Endothelial cell of umbilical vein (primary cell): Measurements from ENCODE around the gene MYO18A. TPM values are rescaled to one million over a fixed set of nuclear protein-coding genes. Genes with fewer than 3 reads are reported as not detected.

Experiments
- BruUV-seq: library from RNA; stranded (reverse); fragments of 400-500 nt; replicated peaks from 2 replicates; lab custom pipeline; 2021; lab: Mats Ljungman, UMichigan
- CTCF ChIA-PET: fragments of 300-600, 350-600 bp; sonication (Branson Sonifier 250); formaldehyde crosslinking; loops from one replicate; lab custom pipeline; 2021; ENCODE audit warnings: antibody characterized with exemption, inconsistent platforms; lab: Charles Lee
- POLR2A ChIA-PET: fragments of 300-600, 350-600 bp; sonication (Branson Sonifier 250); formaldehyde crosslinking; loops from one replicate; lab custom pipeline; 2021; ENCODE audit warnings: antibody characterized with exemption, inconsistent platforms; lab: Charles Lee
- DNase-seq: peaks from one replicate; pipeline ENCODE4 v3.0.0-alpha.2; 2011; ENCODE audit warnings: low read depth, low spot score
- FAIRE-seq: peaks from 2 replicates; lab custom pipeline; 2011; peaks lifted over from hg19 to GRCh38; lab: Jason Lieb, UNC
- H2AFZ ChIP-seq: 2 replicates; pipeline ENCODE4 v1.6.0; 2012; ENCODE audit warnings: low read depth, low read length, control low read depth, inconsistent platforms
- H3K27ac ChIP-seq: 2 replicates; pipeline ENCODE4 v1.5.1; 2011; ENCODE audit warnings: low read depth, mild to moderate bottlenecking, control low read depth, low read length, moderate library complexity; ENCODE audit not compliant: insufficient read depth
- H3K27me3 ChIP-seq, 2 experiments: 2 replicates each; pipeline versions ENCODE4 v1.6.0 to v1.6.1; 2011; ENCODE audit warnings: low read length in 2 of 2, mixed read lengths in 1 of 2; ENCODE audit not compliant: control insufficient read depth in 2 of 2, insufficient read depth in 2 of 2
- H3K36me3 ChIP-seq, 2 experiments: 2 replicates in 1 of 2; 3 replicates in 1 of 2; pipeline ENCODE4 v1.5.1; 2011; ENCODE audit warnings: low read length in 2 of 2, mild to moderate bottlenecking in 1 of 2, moderate library complexity in 1 of 2; ENCODE audit not compliant: control insufficient read depth in 2 of 2, insufficient read depth in 2 of 2; ENCODE audit errors: extremely low read depth in 1 of 2
- H3K4me1 ChIP-seq: 3 replicates; pipeline ENCODE4 v1.5.1; 2011; ENCODE audit warnings: mild to moderate bottlenecking, low read length; ENCODE audit not compliant: control insufficient read depth, insufficient read depth; ENCODE audit errors: extremely low read depth
- H3K4me2 ChIP-seq: 2 replicates; pipeline ENCODE4 v1.6.1; 2011; ENCODE audit warnings: low read length, control low read depth, mixed read lengths; ENCODE audit not compliant: insufficient read depth
- H3K4me3 ChIP-seq, 3 experiments: fragments of 200-600 bp in 1 of 3; sonication (generic), shearing (Covaris generic) in 1 of 3; replicated peaks in 1 of 3; 2 replicates each; pipeline ENCODE4 v1.5.1; 2011 to 2016; ENCODE audit warnings: control low read depth in 3 of 3, low read length in 3 of 3, mild to moderate bottlenecking in 2 of 3, inconsistent platforms in 1 of 3, low read depth in 1 of 3, moderate library complexity in 1 of 3; ENCODE audit not compliant: insufficient read depth in 1 of 3
- H3K79me2 ChIP-seq: 2 replicates; pipeline ENCODE4 v1.6.0; 2012; ENCODE audit warnings: low read length, inconsistent platforms; ENCODE audit not compliant: control insufficient read depth, insufficient read depth
- H3K9ac ChIP-seq: replicated peaks from 2 replicates; pipeline ENCODE3; 2011; ENCODE audit warnings: low read length, control low read depth; ENCODE audit not compliant: insufficient read depth; ENCODE audit errors: extremely low read depth
- H3K9me1 ChIP-seq: replicated peaks from 3 replicates; pipeline ENCODE4 v1.6.0; 2011; ENCODE audit warnings: mild to moderate bottlenecking, low read length; ENCODE audit not compliant: control insufficient read depth, insufficient read depth; ENCODE audit errors: extremely low read depth
- H3K9me3 ChIP-seq: replicated peaks from 2 replicates; pipeline ENCODE4 v1.5.1; 2012; ENCODE audit warnings: low read length, inconsistent platforms; ENCODE audit not compliant: control insufficient read depth, insufficient read depth
- H4K20me1 ChIP-seq: replicated peaks from 2 replicates; pipeline ENCODE3; 2011; ENCODE audit warnings: mild to moderate bottlenecking, low read length; ENCODE audit not compliant: control insufficient read depth, insufficient read depth; ENCODE audit errors: extremely low read depth
- CTCF ChIP-seq, 2 donors: IDR thresholded peaks; 1 replicate in 1 of 2; 2 replicates in 1 of 2; pipeline ENCODE4 v1.5.1; 2011; ENCODE audit warnings: low read length in 2 of 2, mild to moderate bottlenecking in 2 of 2, moderate library complexity in 2 of 2, control low read depth in 1 of 2, inconsistent platforms in 1 of 2, low read depth in 1 of 2; ENCODE audit not compliant: insufficient read depth in 1 of 2; ENCODE audit errors: extremely low read depth in 1 of 2
- EZH2 ChIP-seq: IDR thresholded peaks from 2 replicates; pipeline ENCODE4 v1.6.1; 2012; ENCODE audit warnings: borderline replicate concordance, low read depth, mild to moderate bottlenecking, moderate library complexity, low read length, inconsistent platforms; ENCODE audit not compliant: severe bottlenecking
- FOS ChIP-seq: IDR thresholded peaks from 2 replicates; pipeline ENCODE4 v1.6.1; 2011; ENCODE audit warnings: mild to moderate bottlenecking, low read length, moderate library complexity, borderline replicate concordance; ENCODE audit not compliant: insufficient read depth
- GATA2 ChIP-seq: IDR thresholded peaks from 2 replicates; pipeline ENCODE4 v1.7.0; 2011; ENCODE audit warnings: low read depth, mild to moderate bottlenecking, moderate library complexity, mixed read lengths, low read length; ENCODE audit not compliant: insufficient read length, insufficient read depth
- JUN ChIP-seq: IDR thresholded peaks from 2 replicates; pipeline ENCODE4 v1.6.1; 2011; ENCODE audit warnings: borderline replicate concordance, low read depth; ENCODE audit not compliant: insufficient read length, insufficient read depth
- MAX ChIP-seq: IDR thresholded peaks from 2 replicates; pipeline ENCODE4 v1.6.1; 2011; ENCODE audit not compliant: insufficient read depth, insufficient read length
- MYC ChIP-seq: IDR thresholded peaks from one replicate; pipeline ENCODE4 v1.6.1; 2011; ENCODE audit warnings: mild to moderate bottlenecking, low read depth, low read length
- POLR2A ChIP-seq: IDR thresholded peaks from 2 replicates; pipeline ENCODE4 v1.6.1; 2012; ENCODE audit warnings: low read depth, mild to moderate bottlenecking, control low read depth, low read length
- dilution Hi-C: fragments of 300-500 bp; cut with MboI; formaldehyde crosslinking; loops from one replicate; pipeline ENCODE4 v1.15.0; 2019; ENCODE audit warnings: low sequenced_read_pairs; ENCODE audit not compliant: extremely low pct_ligation_motif_present
- intact Hi-C: fragments of 100-400 bp; cut with micrococcal nuclease; formaldehyde crosslinking; loops from one replicate; pipeline ENCODE4 v1.10.0; 2022
- polyA plus RNA-seq, 4 experiments: library from polyadenylated mRNA; depleted of rRNA in 3 of 4; stranded (reverse) in 3 of 4; unstranded in 1 of 4; fragments of >200 nt; gene quantifications; 2 replicates each; pipeline versions ENCODE4 v1.2.1 to v1.2.3, GENCODE V29; 2011 to 2012; ENCODE audit warnings: missing spikeins in 1 of 4
- total RNA-seq: library from RNA; stranded (reverse); gene quantifications from 2 replicates; pipeline ENCODE4 v1.2.3, GENCODE V29; 2021

MYO18A gene
- total and polyA plus RNA-seq, 2 donors (not counting 3 experiments of a cell fraction or from before 2014, with no cell fraction given), result 3.9 to 28.3 TPM

GRCh38 chr17:29165261-29165660 is 14.9 kb downstream of the MYO18A start:
- POLR2A ChIA-PET, result no interaction called here
- peaks cover 0 to 7% of the 10 kb centered on the region in 2 experiments for H3K36me3 ChIP-seq
- H3K27ac ChIP-seq, result no peak overlapping the region
- FAIRE-seq, result no peak
- no peak for DNase-seq
- no peak overlapping the region for H3K4me2 ChIP-seq
- H3K9me1 ChIP-seq, result no peaks in the 10 kb centered on the region
- no peak overlapping the region for H2AFZ ChIP-seq
- CTCF ChIA-PET, result interaction anchor here (0.8 to 7.7 kb wide), 4 partner anchors 14 to 22 kb away, joined by 3 to 39 read pairs (median 10); partner anchors contain the start of gene MYO18A
- no peak for TF ChIP-seq JUN
- no peak for TF ChIP-seq MYC
- no peak for TF ChIP-seq GATA2
- no peak for TF ChIP-seq POLR2A
- TF ChIP-seq EZH2, result no peak
- TF ChIP-seq MAX, result no peak
- TF ChIP-seq FOS, result no peak
- TF ChIP-seq CTCF (IDR thresholded peaks at IDR 0.05; ENCODE audit: extremely low read depth in 1 of 2, insufficient read depth in 1 of 2, low read depth in 1 of 2, low read length in 2 of 2), result no peak
- no peaks in the 10 kb centered on the region for H3K4me1 ChIP-seq
- intact Hi-C loops (no loop called here), dilution Hi-C loops (no loop called here)
- H4K20me1 ChIP-seq, result no peaks in the 10 kb centered on the region
- no peaks in the 10 kb centered on the region for H3K9me3 ChIP-seq
- BruUV-seq, result no TSS peak
- H3K4me3 ChIP-seq, result no peak overlapping the region
- H3K27me3 ChIP-seq, result no peaks in the 10 kb centered on the region
- H3K9ac ChIP-seq, result no peak overlapping the region
- H3K79me2 ChIP-seq, result no peaks in the 10 kb centered on the region
